IPS DF 4.7 (cell line): ENCODE data around the gene VPS33A.
"Not testable (repeated sequence)": the region's sequence is repeated elsewhere in the genome, so short reads cannot be mapped to it uniquely, and the experiment has no call there.

Source experiments
- DNase-seq: peaks from one replicate; pipeline ENCODE4 v3.0.0-alpha.2; 2013; ENCODE audit warnings: low spot score; ENCODE audit errors: extremely low read depth

The VPS33A gene

DNA sequence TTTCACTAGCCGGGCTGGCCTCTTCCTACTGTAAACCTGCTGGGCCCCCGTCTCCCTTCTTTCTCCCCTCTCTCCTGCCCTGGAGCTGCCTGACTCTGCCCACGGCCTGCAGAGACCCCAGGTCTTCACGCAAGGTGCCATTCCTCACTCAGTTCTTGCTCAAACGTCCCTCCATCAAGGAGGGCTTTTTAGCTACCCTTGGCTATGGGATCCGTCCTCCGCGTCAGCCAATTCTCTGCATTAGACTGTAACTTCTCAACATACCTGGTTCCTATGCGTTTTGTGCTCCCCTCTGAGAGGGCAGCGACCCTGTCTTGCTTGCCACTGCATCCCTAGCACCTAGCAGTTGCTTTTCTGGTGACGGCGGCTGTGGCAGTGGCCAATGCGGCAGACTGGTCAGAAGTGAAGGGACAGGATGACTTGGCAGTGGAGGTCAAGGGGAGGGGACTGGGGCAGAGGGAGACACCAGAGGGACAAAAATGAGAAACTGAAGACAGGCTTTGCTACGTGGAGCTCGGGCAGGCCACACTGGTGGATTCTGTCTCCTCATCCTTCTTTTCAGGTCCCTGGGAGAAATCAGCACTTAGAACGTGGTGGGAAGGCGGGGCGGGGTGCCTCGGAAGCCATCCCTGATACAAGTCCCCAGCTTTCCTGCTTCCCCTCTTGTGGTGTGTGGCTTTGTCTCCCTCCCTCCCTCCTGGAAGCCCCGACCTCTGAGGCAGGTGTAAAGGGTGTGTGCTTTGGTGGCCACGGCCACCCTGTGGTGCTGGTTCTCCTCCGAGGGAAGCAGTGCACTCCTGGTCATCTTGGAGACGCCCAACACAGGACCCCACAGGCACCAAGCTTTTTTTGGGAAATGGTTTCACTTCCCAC, 61.0 kb downstream of the VPS33A start:
- no peak for DNase-seq

DNA sequence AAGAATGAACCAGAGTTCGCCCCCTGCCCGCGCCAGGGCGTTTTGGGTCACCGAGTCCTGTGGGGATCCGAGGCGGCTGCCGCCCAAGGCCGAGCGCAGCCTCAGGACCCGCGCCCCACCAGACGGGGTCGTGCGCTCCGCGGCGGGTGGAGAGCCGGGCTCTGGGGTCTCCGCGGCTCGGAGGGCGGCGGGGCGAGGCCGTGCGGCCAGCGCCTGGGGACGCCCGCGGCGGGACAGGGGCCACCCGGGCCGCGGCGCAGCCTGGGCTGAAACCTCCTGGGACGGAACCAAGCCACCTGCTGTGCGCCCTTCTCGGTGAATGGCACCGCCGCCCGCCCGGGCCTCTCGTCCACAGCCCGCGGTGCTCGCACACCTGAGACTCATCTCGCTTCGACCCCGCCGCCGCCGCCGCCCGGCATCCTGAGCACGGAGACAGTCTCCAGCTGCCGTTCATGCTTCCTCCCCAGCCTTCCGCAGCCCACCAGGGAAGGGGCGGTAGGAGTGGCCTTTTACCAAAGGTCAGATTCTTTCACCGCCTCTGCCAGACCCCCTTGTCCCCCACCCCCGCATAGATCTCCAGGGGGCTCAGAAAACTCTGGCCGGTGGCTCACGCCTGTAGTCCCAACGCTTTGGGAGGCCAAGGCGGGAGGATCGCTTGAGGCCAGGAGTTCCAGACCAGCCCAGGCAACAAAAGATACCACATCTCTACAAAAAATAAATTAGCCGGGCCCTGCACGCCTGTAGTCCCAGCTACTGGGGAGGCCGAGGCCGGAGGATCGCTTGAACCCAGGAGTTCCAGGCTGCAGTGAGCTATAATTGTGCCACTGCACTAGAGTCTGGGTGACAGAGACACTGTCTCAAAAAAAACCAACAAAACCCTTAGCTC, 61.9 kb downstream of the VPS33A start:
- no peak for DNase-seq

- DNase-seq: no peak
Measured at GRCh38 chr12:122203301-122204166, 62.8 kb downstream of the VPS33A start, which contains the start of gene B3GNT4. Gene B3GNT4, plus strand, starts transcription at chr12:122203709. Its CDS starts 910 bp downstream, at chr12:122204619.

- DNase-seq: not testable (repeated sequence)
Measured at GRCh38 chr12:122202811-122203210, 63.5 kb downstream of the VPS33A start.

GRCh38 chr12:122202017-122202416, 64.3 kb downstream of the VPS33A start:
- no peak for DNase-seq

DNA sequence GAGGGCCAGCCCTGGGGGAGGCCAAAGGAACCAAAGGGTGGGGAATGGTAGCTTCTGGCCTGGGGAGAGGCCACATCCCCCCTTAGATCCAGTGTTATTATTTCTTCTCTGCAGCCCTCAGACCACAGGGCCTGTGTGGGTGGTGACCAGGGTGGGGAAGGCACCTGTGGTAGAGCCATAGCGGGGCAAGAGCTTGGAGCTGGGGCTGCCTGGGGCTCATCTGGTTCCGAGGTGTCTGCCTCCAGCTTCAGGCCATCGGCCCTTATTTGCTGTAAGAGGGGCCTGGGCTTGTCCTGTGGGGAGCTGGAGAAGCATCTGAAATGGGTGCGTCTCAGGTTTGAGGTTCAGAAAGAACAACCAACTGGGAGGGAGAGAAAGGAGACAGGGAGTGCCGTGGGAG, 64.9 kb downstream of the VPS33A start:
- no peak for DNase-seq

DNA sequence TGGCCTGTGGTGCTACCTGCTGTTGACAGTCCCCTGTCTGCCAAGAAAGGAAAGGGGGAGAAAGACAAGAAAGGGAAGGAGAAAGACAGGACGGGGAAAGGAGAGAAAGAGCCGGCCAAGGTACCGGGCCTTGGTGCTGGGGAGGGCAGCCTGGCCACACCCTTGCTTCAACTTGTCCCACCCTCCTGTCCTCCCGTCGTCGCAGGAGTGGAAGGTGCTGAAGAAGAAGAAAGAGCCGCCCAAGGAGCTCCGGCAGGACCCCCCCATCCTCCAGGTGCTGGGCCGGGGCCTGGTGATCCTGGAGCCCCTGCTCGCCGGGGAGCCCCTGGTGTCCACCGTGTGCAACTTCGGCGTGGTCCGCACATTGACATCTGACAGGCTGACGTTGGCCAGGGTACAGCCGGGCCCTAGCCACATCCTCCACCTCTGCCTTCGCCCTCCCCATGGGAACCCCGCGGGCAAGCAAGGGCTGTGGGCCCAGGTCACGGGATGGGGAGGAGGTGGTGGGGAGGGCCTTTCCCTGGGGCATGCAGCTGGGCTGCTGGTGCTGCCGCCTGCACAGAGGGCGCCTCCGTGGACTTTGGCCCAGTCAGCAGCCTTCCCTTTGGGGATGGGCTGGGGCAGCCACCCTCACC, 65.6 kb downstream of the VPS33A start:
- DNase-seq: no peak

GRCh38 chr12:122199484-122200355, 66.6 kb downstream of the VPS33A start:
- no peak for DNase-seq

- no peak for DNase-seq
Measured at GRCh38 chr12:122197612-122197966, 68.7 kb downstream of the VPS33A start.

DNA sequence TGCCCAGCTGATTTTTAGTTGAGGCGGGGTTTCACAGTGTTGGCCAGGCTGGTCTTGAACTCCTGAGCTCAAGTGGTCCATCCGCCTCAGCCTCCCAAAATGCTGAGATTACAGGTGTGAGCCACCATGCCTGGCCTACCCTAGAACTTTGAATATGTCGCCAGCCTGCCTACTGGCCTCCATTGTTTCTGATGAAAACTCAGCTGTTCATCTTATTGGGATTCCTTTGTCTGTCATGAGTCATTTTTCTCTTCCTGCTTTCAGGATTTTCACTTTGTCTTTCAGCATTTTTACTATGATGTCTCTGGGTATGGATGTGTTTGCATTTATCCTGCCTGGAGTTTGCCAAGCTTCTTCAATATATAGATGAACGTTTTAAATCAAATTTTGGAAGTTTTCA, 70.9 kb downstream of the VPS33A start:
- DNase-seq: no peak

- no peak for DNase-seq
Measured at GRCh38 chr12:122194804-122195203, 71.5 kb downstream of the VPS33A start.

- no peak for DNase-seq
Measured at GRCh38 chr12:122192441-122192840, 73.9 kb downstream of the VPS33A start.

GRCh38 chr12:122190842-122191668, 75.2 kb downstream of the VPS33A start:
- peak; percentile 81 for DNase-seq

- DNase-seq: no peak
Measured at GRCh38 chr12:122189626-122190475, 76.4 kb downstream of the VPS33A start.

- no peak for DNase-seq
Measured at GRCh38 chr12:122187466-122187865, 78.8 kb downstream of the VPS33A start.

DNA sequence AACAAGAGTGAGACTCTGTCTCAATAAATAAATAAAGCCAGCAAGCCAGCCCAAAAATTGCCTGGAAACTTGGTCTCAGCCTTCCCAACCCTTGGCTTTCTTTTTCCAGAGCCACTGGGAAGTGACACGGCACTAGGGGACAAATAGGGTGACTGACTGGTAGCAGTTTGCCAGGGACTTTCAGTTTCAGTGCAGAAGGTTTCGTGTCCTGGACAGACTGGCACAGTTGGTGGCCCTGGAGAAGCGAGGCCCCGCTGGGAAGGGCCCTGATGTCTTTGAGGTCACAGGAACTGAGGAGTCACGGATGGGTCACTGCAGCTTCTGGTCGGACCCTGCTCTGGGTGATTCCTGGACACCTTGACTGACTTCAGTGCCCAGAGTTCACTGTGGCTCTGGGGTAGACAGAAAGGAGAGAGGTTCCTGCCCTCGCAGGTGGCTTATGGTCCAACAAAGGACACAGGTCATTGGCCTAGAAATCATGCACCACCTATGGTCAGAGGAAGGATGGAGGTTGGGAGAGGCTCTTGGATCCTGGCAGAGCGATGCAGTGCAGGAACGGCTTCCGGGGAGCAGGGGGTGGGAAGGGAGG, 80.7 kb downstream of the VPS33A start:
- no peak for DNase-seq

DNA sequence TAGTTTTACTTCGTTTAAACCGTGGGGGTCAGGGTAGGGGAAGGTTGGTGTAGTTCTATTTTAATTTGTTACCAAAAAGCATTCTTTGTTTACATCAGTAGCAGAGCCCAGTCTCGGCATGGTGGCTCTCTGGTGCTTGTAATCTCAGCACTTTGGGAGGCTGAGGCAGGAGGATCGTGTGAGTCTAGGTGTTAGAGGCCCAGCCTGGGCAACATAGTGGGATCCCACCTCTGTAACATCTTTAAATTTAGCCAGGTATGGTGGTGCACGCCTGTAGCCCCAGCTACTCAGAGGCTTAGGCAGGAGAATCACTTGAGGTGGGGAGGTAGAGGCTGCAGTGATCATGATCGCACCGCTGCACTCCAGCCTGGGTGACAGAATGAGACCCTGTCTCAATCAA, 81.2 kb downstream of the VPS33A start:
- no peak for DNase-seq

DNA sequence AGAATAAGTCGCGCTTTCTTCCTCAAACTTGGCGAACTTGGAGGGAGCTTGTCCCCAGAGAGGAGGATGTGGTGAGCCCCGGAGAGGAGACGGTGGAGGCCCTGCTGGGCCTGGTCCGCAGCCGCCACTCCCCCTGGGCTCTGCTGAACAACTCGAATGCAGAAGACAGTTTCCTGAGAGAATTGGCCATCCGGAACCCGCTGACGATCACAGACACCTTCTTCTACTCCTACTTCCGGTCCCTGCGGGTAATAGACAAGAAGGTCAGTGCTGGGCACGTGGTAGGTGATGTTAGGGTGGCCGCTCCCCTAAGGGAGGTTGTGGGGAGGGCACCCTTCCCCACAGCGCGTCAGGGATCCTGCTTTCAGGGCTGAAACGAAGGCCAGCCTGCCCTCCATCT, 81.8 kb downstream of the VPS33A start:
- DNase-seq: no peak
